Stimulated activated CD8-positive, alpha-beta memory T cell treated with anti-CD3 and anti-CD28 coated beads, Interleukin-12 subunit alpha, Interleukin-12 subunit beta, amount 100 ng/mL, for 24 hours (primary cell): ENCODE measurements around the gene PAX9.
"Not testable (repeated sequence)": the region's sequence is repeated elsewhere in the genome, so short reads cannot be mapped to it uniquely, and the experiment has no call there.

Experiments
- DNase-seq: peaks from one replicate; pipeline ENCODE4 v3.0.0-alpha.2; 2020; ENCODE audit errors: extremely low read depth

Gene PAX9

GRCh38 chr14:36672095-36672494 lies 10.4 kb downstream of the PAX9 start:
- DNase-seq = no peak

GRCh38 chr14:36674659-36675058 lies 13.0 kb downstream of the PAX9 start:
- DNase-seq = no peak

DNA sequence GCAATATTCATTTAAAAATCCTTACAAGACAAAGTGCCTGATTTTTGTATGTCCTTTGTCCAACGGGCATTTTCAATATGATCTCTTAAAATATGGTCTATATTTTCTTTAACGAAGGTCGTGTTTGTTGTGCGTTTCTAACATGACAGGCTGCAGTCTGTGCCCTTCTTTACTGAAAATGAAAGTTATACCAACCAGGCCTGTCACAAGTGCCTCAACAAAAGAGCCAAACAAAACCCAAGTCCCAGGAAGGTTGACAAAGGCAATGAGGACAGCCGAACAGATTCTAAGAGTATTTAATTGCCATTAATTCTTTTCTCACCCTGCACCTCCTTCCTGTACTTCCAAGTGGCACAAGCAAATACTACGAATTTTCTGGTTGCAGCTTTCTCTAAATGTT lies 13.9 kb downstream of the PAX9 start:
- no peak for DNase-seq

GRCh38 chr14:36676236-36676635 lies 14.6 kb downstream of the PAX9 start:
- DNase-seq = no peak

DNA sequence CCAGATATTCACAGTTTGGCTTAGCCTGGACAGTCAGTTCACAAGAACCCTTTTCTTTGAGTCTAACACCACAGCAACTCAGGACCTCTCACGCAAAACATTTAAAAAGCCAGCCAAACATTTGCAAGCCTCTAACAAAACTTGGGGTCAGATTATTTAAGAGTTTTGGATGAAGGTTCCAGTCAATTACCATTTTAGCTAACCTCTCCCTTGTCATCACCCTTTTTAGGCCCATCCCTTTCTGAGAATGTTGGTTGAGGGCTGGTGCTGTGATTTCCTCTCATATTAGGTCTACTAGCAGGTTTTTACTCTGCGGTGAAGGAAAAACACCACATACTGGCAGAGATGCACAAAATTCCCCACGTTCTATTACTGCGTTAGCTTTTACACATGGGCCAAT lies 20.7 kb downstream of the PAX9 start:
- no peak for DNase-seq

DNA sequence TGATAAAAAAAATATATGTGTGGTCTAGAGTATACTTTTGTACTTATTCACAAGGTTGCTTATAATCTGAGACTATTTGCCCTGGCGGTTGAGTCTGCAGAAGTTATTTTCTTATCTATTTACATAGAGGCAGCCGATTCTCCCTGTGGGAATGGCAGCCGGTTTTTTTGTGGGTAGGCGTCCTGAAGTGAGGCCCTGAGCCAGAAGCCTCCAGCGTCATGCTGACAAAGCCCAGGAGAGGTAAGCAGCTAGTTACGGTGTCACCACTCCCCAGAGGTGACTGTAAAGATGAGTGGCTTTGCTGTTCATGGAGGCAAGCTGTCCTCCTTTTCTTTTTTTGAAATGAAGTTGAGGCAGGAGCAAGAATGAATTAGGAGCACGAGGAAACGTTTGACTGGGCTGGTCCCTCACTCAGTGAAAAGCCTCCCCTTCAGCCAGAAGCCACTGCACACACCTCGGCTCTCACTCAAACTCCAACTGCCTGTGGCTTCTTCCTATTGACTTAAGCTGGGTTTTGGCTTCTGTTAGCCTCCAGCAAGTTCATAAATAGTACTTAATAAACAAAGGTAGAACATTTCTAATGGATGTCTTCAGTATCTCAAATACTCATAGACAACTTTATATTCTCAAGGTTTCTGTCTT lies 21.5 kb downstream of the PAX9 start:
- DNase-seq = no peak

DNA sequence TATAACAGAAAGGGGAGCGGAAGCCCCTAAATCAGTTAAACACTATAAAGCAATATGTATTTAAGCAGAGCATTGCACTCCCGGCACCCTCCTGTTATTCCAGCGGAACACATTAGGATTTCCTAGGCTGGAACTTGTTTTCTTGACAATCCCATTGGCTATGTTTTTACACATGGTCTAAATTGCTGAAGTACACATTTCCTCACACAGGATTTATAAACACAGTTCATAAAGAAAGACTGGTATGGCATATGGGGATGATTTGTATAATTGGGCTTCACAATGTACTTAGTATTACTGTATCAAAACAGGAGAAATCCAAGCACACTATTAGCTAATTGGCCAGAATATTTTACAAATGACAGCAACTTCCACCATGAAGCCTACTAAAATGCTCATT lies 23.3 kb downstream of the PAX9 start:
- DNase-seq = no peak

DNA sequence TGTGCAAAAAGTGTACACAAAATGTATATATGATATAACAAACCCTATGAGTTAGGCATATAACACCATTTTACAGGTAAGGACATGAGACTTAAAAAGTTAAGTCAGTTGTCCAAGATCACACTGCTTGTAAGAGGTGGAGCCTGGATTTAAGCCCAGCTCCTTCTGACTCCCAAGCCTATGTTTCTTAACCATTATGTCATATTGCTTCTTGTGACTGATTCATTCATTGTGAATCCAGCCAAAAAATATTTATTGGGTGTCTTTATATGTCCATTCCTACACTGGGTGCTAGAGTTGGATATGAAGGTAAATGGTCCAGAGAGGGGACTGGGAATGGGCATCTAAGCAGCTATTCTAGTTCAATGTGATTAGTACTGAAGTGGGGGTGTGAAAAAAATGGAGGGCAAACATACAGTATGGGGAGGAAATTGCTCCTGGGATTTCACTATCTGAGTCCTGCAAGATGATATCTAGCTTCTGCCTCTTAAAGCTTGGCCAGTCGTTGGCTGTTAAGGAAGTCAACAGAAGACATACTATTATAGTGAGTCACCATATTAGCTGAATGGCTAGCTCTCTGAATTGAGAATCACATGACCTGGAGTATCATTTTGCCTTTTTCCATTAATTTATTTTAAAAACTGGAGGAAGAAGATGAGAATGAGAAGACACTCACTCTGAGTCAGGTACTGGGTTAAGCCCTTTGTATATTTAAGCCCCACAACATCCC lies 28.8 kb downstream of the PAX9 start:
- DNase-seq = no peak

- not testable (repeated sequence) for DNase-seq
Observed at GRCh38 chr14:36699420-36699819, 37.8 kb downstream of the PAX9 start.

DNA sequence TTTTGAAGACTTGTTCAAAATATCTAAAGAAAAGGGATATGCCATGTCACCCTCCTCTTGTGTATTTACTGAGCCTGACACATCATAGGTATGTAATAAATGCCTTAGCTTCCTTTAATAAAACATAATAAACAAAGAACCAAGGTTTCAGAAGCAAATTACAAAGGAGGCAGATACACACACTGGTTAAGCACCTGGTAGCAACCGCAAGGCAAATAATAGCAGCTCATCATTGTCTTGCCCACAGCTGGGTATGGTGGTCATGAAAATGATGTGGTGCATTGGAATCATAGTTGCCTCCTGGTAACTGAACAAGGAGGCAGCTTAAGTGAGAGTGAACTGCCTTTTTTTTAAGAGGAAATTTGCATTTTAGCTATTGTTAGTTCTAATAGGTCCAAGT lies 39.0 kb downstream of the PAX9 start:
- no peak for DNase-seq

- DNase-seq = no peak
Observed at GRCh38 chr14:36701132-36701531, 39.5 kb downstream of the PAX9 start.

DNA sequence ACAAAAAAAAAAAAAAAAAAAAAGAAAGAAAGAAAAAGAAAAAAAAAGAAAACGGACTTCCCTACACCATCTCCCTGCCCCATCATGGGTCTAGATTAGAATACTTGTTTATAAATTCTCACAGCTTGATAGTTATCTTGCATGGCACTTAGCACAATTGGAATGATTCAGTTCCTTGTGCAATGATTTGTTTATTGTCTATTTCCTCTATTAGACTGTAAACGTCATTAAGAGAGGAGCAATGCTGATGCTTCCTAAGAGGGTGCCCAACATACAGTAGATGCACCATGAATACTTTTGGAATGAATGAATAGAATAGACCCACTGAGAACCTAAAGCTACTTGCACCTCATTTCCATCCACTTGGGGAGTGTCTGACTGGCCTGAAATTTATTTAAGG lies 40.8 kb downstream of the PAX9 start:
- no peak for DNase-seq

- DNase-seq = no peak
Observed at GRCh38 chr14:36707570-36707969, 45.9 kb downstream of the PAX9 start.

DNA sequence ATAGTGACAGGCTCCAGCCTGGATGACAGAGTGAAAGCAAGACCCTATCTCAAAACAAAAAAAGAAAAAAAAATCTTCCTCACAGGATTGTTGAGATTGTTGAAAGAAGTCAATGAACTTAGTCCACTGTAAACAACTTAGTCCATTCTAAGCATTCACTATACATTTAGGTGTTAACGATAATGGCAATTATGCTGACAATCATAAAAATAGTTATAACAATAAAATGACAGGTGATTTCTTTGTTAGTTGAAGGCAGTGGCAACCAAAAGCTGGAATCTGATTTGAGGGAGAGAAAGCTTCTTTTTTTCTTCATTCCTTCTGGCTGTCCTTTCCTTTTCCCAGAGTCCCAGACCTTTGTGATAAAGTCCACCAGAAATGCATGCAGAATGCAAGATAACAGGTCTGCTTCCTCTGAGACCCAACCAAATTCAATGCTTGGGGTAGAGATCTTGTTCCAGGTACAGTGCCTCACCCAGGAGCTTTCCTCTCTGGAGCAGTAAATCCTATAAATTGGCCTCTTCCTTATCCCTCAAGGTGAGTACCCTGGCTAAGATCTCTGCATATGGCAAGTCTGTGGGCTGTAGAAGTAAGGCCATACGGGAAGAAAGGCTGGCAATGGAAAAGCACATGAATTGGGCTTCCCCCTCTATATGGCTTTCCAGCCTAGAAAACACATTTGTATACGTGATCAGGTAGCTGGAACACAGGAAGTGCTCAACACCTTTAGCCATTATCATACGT lies 52.5 kb downstream of the PAX9 start:
- no peak for DNase-seq

DNA sequence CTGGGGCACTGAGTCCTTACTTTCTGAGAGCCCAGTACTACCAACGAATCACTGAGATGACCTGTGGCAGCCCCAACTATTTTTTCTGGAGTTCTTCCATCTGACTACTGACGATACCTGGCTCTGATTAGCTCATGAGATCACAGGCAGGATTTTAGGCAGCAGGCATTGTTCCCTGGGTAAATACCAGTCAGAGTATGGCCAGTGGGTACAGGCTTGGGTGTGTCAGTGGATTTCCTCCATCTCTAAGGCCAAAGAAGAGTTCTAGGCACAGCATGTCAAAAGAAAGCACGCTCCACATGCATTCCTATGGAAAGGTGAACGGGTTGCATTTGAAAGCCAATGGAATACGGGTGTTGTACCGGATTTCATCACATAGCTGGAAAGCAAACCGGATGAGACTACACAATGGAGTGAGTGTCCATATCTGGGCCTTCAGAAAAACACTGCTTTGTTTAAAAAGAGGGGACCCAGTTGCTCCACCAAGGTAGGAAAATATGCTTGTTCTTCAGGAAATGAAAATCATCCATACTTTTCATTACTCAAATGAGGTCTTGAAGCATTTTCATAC lies 55.0 kb downstream of the PAX9 start:
- no peak for DNase-seq

- DNase-seq = no peak
Observed at GRCh38 chr14:36717363-36717762, 55.7 kb downstream of the PAX9 start.

- DNase-seq = no peak
Observed at GRCh38 chr14:36718216-36718615, 56.6 kb downstream of the PAX9 start.

DNA sequence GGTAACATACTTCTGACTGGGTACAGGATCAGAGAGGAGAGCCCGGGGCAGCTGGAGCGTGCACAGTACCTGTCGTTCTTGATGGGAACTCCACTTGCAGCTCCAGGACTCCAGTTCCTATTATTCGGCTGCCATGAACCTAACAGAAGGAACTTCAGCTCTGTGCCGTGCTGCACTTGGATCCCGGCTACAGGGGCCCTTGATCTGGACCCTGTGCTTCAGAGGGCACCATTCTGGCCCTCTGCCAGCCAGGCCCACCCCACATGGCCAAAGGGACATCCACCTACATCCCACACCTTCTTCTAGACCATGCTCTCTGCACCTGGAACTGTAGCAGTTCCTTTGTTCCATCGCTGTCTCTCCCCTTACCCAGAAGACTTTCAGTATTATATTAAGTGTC lies 58.2 kb downstream of the PAX9 start:
- DNase-seq = no peak

DNA sequence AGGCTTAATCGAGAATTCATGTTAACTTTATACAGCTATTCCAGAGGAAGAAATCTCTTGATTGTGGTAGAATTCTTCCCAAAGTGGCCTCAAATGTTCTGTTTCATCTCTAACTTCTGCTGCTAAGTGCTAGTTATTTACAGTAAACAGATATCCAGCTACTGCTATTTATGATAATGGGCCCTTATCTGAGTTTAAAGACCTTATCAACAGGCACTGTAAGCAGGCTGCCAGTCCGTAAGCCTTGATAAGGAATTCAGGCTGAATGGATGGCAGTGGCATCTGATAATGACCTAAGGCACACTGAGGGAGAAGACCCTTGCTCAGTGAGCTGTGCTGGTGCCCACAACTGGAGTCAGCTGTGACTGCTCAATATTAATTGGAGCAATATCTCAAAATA lies 59.0 kb downstream of the PAX9 start:
- DNase-seq = no peak

DNA sequence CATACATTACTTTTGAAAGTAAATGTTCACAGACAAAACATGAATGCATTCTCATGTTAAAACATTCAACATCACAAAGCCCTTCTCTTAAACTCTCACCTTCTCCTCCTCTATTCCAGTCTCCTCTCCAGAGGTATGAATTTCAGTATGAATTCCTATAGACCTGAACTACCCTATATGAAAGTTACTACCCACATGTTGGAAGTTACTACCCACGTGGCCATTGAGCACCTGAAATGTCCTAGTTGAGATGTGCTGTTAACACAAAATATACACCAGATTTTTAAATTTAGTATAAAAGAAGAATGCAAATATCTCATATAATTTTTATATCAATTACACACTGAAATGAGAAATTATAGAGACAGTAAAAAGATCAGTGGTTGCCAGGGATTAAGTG lies 60.2 kb downstream of the PAX9 start:
- DNase-seq = no peak

GRCh38 chr14:36723530-36723929 lies 61.9 kb downstream of the PAX9 start:
- DNase-seq = no peak

- DNase-seq = no peak
Observed at GRCh38 chr14:36724162-36724561, 62.5 kb downstream of the PAX9 start.

DNA sequence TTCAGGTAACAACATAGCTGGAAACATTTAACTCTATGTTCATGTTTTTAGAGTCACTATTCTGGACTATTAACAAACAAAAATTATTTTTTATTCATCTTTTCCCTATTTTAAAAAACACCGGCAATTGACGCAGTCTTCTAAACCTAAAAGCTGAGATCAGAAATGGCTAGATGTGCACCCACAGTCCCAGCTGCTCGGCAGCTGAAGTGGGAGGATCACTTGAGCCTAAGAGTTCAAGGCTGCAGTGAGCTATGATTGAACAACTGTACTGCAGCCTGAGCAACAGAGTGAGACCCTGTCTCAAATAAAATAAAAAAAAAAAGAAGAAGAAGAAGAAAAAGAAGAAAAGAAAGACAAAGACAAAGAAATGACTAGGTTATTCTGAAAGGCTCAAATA lies 64.5 kb downstream of the PAX9 start:
- no peak for DNase-seq
